HL-60/S4 (cell line): Measurements from ENCODE around the gene DNAJC25.

ENCODE experiments used
- in situ Hi-C: fragments of 300-500 bp; cut with MboI; formaldehyde crosslinking; loops from 2 replicates; pipeline ENCODE4 v1.14.3; 2022; ENCODE audit warnings: low sequenced_read_pairs

Gene DNAJC25

GRCh38 chr9:111627260-111627963, 3.7 kb upstream of the DNAJC25 start:
- in situ Hi-C loops, result no loop called here

GRCh38 chr9:111628411-111628810, 2.7 kb upstream of the DNAJC25 start:
- in situ Hi-C loops, result no loop called here

- in situ Hi-C loops, result no loop called here
Observed at GRCh38 chr9:111630182-111630963, 761 bp upstream of the DNAJC25 start.

- in situ Hi-C loops, result no loop called here
Observed at GRCh38 chr9:111630964-111631213, 245 bp upstream of the DNAJC25 start.

- in situ Hi-C loops, result no loop called here
Observed at GRCh38 chr9:111632060-111632459, 926 bp downstream of the DNAJC25 start.

- in situ Hi-C loops, result no loop called here
Observed at GRCh38 chr9:111632695-111633388, 1.7 kb downstream of the DNAJC25 start.

GRCh38 chr9:111633389-111633736, 2.2 kb downstream of the DNAJC25 start:
- in situ Hi-C loops, result no loop called here

- in situ Hi-C loops, result no loop called here
Observed at GRCh38 chr9:111634860-111635259, 3.7 kb downstream of the DNAJC25 start.

- in situ Hi-C loops, result no loop called here
Observed at GRCh38 chr9:111637421-111637950, 6.4 kb downstream of the DNAJC25 start.

- in situ Hi-C loops, result no loop called here
Observed at GRCh38 chr9:111644195-111644772, 13.2 kb downstream of the DNAJC25 start.

GRCh38 chr9:111645806-111646205, 14.7 kb downstream of the DNAJC25 start:
- in situ Hi-C loops, result no loop called here

- in situ Hi-C loops, result no loop called here
Observed at GRCh38 chr9:111646417-111646816, 15.3 kb downstream of the DNAJC25 start.

- in situ Hi-C loops, result no loop called here
Observed at GRCh38 chr9:111648066-111648465, 16.9 kb downstream of the DNAJC25 start.

- in situ Hi-C loops, result no loop called here
Observed at GRCh38 chr9:111649016-111649415, 17.9 kb downstream of the DNAJC25 start.

GRCh38 chr9:111657051-111657450, 25.9 kb downstream of the DNAJC25 start:
- in situ Hi-C loops, result no loop called here

GRCh38 chr9:111658943-111659342, 27.8 kb downstream of the DNAJC25 start:
- in situ Hi-C loops, result no loop called here

GRCh38 chr9:111659691-111660090, 28.6 kb downstream of the DNAJC25 start:
- in situ Hi-C loops, result no loop called here

- in situ Hi-C loops, result no loop called here
Observed at GRCh38 chr9:111661150-111661801, 30.1 kb downstream of the DNAJC25 start, which contains the start of gene GNG10. Gene GNG10 (plus strand): TSS chr9:111661605. CDS start chr9:111661635, 30 bp downstream.

- in situ Hi-C loops, result no loop called here
Observed at GRCh38 chr9:111661802-111662521, 30.8 kb downstream of the DNAJC25 start.

- in situ Hi-C loops, result no loop called here
Observed at GRCh38 chr9:111662576-111663300, 31.6 kb downstream of the DNAJC25 start.
